ENCODE measurements around the gene ERBIN. TPM values are rescaled to one million over a fixed set of nuclear protein-coding genes. Genes with fewer than 3 reads are reported as not detected.
A peak's percentile ranks its signal among the peaks of the same experiment; 100 is the strongest.

Gene ERBIN
- total and polyA plus RNA-seq, 10 of the 15 experiments (the other 5 are each of a cell fraction or from before 2014, with no cell fraction given) = 9.5 to 91.1 (median 49.4) TPM

- in situ Hi-C loops (cut with MboI) = no loop called here
- Histone ChIP-seq H3K4me2 (ENCODE audit: control insufficient read depth, insufficient read depth) (no peak overlapping the region), H4K20me1 (ENCODE audit: control insufficient read depth, insufficient read depth) (no peaks in the 10 kb centered on the region), H3K4me3 (no peak overlapping the region), H3K4me1 (ENCODE audit: control insufficient read depth, insufficient read depth, low read length) (no peaks in the 10 kb centered on the region), H3K9ac (ENCODE audit: control insufficient read depth, insufficient read depth, low read length) (no peak overlapping the region), H3K9me3 (replicated peaks; ENCODE audit: control insufficient read depth, insufficient read depth, low read length) (no peaks in the 10 kb centered on the region; the same call in 2 of the 3 replicates), H3K79me2 (ENCODE audit: control insufficient read depth, insufficient read depth, low read length) (no peaks in the 10 kb centered on the region; the same call in 1 of the 2 replicates), H2AFZ (ENCODE audit: control insufficient read depth, low read depth, low read length) (no peak overlapping the region), H3K27ac (ENCODE audit: control insufficient read depth, insufficient read depth) (no peak overlapping the region), H3K27me3 (replicated peaks in 1 of 2; ENCODE audit: control insufficient read depth in 2 of 2, insufficient read depth in 2 of 2, low read length in 1 of 2) (no peaks in the 10 kb centered on the region), H3K36me3 (ENCODE audit: control insufficient read depth in 2 of 2, insufficient read depth in 2 of 2, low read length in 1 of 2) (peaks cover 0 to 11% of the 10 kb centered on the region in 2 experiments; a peak in 1 of 4 replicates)
- ATAC-seq (no peak), DNase-seq (ENCODE audit: low read depth, low spot score) (no peak), FAIRE-seq (peak; percentile 57)
- ChIA-PET RAD21 (ENCODE audit: unreplicated experiment) (no interaction called here), SMC1A (ENCODE audit: uncharacterized antibody, unreplicated experiment) (interaction anchor here (1.0 to 1.2 kb wide), 2 partner anchors 13 to 27 kb away, joined by 3 read pairs; no protein-coding TSS in a partner anchor), CTCF (interaction anchor here (1.3 kb wide), 1 partner anchor 11 kb away, joined by 3 read pairs; no protein-coding TSS in a partner anchor), POLR2A (no interaction called here)
- 97% methylated on average over 2 of the region's 2 CpGs for WGBS (ENCODE audit: insufficient coverage, insufficient replicate concordance, low lambda C conversion rate, missing lambda C conversion rate)
- TF ChIP-seq PRDM15 (CRISPR knock-in tag; IDR thresholded peaks at IDR 0.05) = no peak
- no TSS peak for BruUV-seq (replicated peaks)
- intact Hi-C loops (cut with micrococcal nuclease; ENCODE audit: unreplicated experiment) = no loop called here
Observed at GRCh38 chr5:66066826-66067225, 140.5 kb downstream of the ERBIN start.

- intact Hi-C loops (cut with micrococcal nuclease; ENCODE audit: unreplicated experiment) (no loop called here), in situ Hi-C loops (cut with MboI) (no loop called here)
- WGBS (ENCODE audit: insufficient coverage, insufficient replicate concordance, low lambda C conversion rate, missing lambda C conversion rate) = 5% methylated on average over 1 of the region's 1 CpG
- no TSS peak for BruUV-seq (replicated peaks)
- Histone ChIP-seq H3K9ac (ENCODE audit: control insufficient read depth, insufficient read depth, low read length) (no peak overlapping the region), H3K4me3 (no peak overlapping the region), H3K4me2 (ENCODE audit: control insufficient read depth, insufficient read depth) (no peak overlapping the region), H3K36me3 (ENCODE audit: control insufficient read depth in 2 of 2, insufficient read depth in 2 of 2, low read length in 1 of 2) (peaks cover 0 to 13% of the 10 kb centered on the region in 2 experiments; a peak in 2 of 4 replicates), H3K27me3 (replicated peaks in 1 of 2; ENCODE audit: control insufficient read depth in 2 of 2, insufficient read depth in 2 of 2, low read length in 1 of 2) (no peaks in the 10 kb centered on the region), H3K9me3 (replicated peaks; ENCODE audit: control insufficient read depth, insufficient read depth, low read length) (no peaks in the 10 kb centered on the region; the same call in 2 of the 3 replicates), H4K20me1 (ENCODE audit: control insufficient read depth, insufficient read depth) (no peaks in the 10 kb centered on the region), H3K27ac (ENCODE audit: control insufficient read depth, insufficient read depth) (no peak overlapping the region), H3K4me1 (ENCODE audit: control insufficient read depth, insufficient read depth, low read length) (no peaks in the 10 kb centered on the region), H2AFZ (ENCODE audit: control insufficient read depth, low read depth, low read length) (no peak overlapping the region), H3K79me2 (ENCODE audit: control insufficient read depth, insufficient read depth, low read length) (no peaks in the 10 kb centered on the region)
- DNase-seq (ENCODE audit: low read depth, low spot score) = no peak
- ChIA-PET SMC1A (ENCODE audit: uncharacterized antibody, unreplicated experiment) (interaction anchor here (0.9 to 1.6 kb wide), 2 partner anchors 8 to 9 kb away, joined by 3 to 4 read pairs; no protein-coding TSS in a partner anchor), POLR2A (no interaction called here), CTCF (interaction anchor here (0.6 to 1.0 kb wide), 3 partner anchors 19 to 319 kb away, joined by 3 to 4 read pairs (median 3); no protein-coding TSS in a partner anchor), RAD21 (ENCODE audit: unreplicated experiment) (no interaction called here)
- no peak for ATAC-seq
- FAIRE-seq = no peak
- TF ChIP-seq NRF1 (conservative IDR thresholded peaks at IDR 0.05; ENCODE audit: low read depth, low read length) = no peak
- TF ChIP-seq EZH2 (IDR thresholded peaks at IDR 0.05; ENCODE audit: borderline replicate concordance, control insufficient read depth, low read depth, low read length) = no peak
- no peak for TF ChIP-seq PML (IDR thresholded peaks at IDR 0.05; ENCODE audit: low read length)
- TF ChIP-seq FOXK2 (IDR thresholded peaks at IDR 0.05) = no peak
- no peak for TF ChIP-seq BHLHE40 (IDR thresholded peaks at IDR 0.05; ENCODE audit: borderline replicate concordance in 1 of 2, low read depth in 2 of 2, low read length in 1 of 2)
- TF ChIP-seq EED (IDR thresholded peaks at IDR 0.05; ENCODE audit: low read depth) = no peak
- no peak for TF ChIP-seq IKZF1 (conservative IDR thresholded peaks at IDR 0.05)
- no peak for TF ChIP-seq NKRF (conservative IDR thresholded peaks at IDR 0.05)
- no peak for TF ChIP-seq MTA3 (IDR thresholded peaks at IDR 0.05; ENCODE audit: borderline replicate concordance, low read length)
Observed at GRCh38 chr5:66072031-66072430, 145.7 kb downstream of the ERBIN start.

Measured in GM12878 (cell line).